Activated CD8-positive, alpha-beta memory T cell treated with anti-CD3 and anti-CD28 coated beads, Interleukin-2, amount 10 ng/mL, durations not matched to agents 7 days and 5 days (primary cell): Measurements from ENCODE around the gene CLHC1. TPM values are rescaled to one million over a fixed set of nuclear protein-coding genes. Genes with fewer than 3 reads are reported as not detected.
"Not testable (repeated sequence)": the region's sequence is repeated elsewhere in the genome, so short reads cannot be mapped to it uniquely, and the experiment has no call there.

ENCODE experiments used
- ATAC-seq: fragments of 150-1000 bp; cut with Tn5 transposase; one replicate; pipeline ENCODE4 v1.10.0; 2021; ENCODE audit warnings: moderate library complexity
- CTCF ChIA-PET: fragments of 350-600 bp; sonication (Branson Sonifier 250); formaldehyde crosslinking; loops from one replicate; lab custom pipeline; 2021; ENCODE audit warnings: antibody characterized with exemption; lab: Charles Lee
- DNase-seq: peaks from one replicate; pipeline ENCODE4 v3.0.0-alpha.2; 2020
- H3K27ac Mint-ChIP-seq: one replicate; pipeline ENCODE4 v1.8.0; 2021; ENCODE audit warnings: mild to moderate bottlenecking, mixed read lengths
- H3K27me3 Mint-ChIP-seq: one replicate; pipeline ENCODE4 v1.8.0; 2021; ENCODE audit warnings: mixed read lengths
- H3K36me3 Mint-ChIP-seq: one replicate; pipeline ENCODE4 v1.8.0; 2021; ENCODE audit warnings: mild to moderate bottlenecking, mixed read lengths
- H3K4me1 Mint-ChIP-seq: one replicate; pipeline ENCODE4 v1.8.0; 2021; ENCODE audit warnings: mixed read lengths
- H3K4me3 Mint-ChIP-seq: one replicate; pipeline ENCODE4 v1.8.0; 2021; ENCODE audit warnings: mild to moderate bottlenecking, moderate library complexity, mixed read lengths
- H3K9me3 Mint-ChIP-seq: one replicate; pipeline ENCODE4 v1.8.0; 2022; ENCODE audit warnings: low read depth, mixed read lengths
- total RNA-seq, 2 experiments: library from RNA; stranded (reverse); gene quantifications; one replicate each; pipeline ENCODE4 v1.2.3, GENCODE V29; 2021

Gene CLHC1
- total RNA-seq, 2 experiments from 2014 or later, result 11.5 to 15.1 TPM

DNA sequence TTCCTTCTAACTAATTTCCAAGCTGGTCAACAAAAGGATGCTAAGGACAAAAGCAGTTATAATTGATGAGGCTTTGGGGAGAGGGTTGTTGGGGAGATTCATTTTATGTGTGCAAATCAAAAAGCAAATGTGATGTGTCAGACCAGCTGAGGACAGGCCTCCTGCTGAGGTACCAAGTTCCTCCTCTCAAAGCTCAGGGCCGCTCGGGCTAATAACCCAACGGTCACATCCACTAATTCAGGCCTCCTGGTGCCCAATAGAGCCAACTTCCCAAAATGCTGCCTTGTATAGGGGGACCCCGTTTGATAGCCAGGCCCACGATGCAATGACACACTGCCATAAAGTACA lies 93.2 kb downstream of the CLHC1 start:
- peaks cover 1% of the 10 kb centered on the region for H3K36me3 Mint-ChIP-seq
- no peak for ATAC-seq
- no peaks in the 10 kb centered on the region for H3K27me3 Mint-ChIP-seq
- CTCF ChIA-PET, result no interaction called here
- H3K4me1 Mint-ChIP-seq, result peaks cover 18% of the 10 kb centered on the region
- H3K4me3 Mint-ChIP-seq, result no peak overlapping the region
- H3K27ac Mint-ChIP-seq, result no peak overlapping the region
- no peaks in the 10 kb centered on the region for H3K9me3 Mint-ChIP-seq
- no peak for DNase-seq

DNA sequence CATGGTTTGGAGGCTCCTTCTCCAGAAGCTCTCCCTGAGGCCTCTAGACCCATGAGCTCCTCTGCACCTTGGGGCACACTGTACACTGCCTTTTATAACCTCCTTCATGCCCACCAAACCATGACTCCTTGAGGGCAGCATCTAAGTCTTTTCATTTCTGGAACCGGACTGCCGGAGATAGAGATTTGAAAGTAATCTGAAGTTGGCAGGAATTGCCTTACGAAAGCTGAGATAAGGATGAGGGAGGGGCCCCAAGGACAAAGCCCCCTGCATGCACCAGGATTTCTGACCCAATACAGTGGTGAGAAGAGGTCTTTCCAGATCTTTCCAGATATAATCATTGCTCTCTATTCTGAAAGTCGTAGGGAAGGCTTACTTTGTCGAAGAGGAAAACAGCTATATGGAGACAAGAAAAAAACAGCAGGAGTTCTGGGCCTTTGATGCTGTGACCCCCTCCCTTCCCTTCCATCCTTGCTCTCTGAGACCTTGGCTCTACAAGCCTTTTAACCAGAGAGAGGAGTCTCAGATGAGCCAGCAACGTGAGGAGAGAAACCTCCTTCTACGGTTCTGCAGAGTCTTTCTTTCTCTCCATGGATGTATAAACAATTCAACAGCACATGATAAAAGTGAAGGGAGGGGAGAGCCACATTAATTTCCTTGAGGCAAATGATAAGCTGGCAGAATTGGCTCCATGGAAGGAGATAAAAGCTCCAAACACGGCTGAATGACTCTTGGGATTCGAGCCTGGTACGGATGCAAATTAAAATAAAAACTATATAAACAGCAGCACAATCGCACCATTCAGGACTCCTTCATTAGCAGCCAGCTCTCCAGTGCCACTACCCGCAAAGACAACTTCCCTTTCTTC lies 93.8 kb downstream of the CLHC1 start:
- Mint-ChIP-seq H3K4me3 (no peak overlapping the region), H3K9me3 (no peaks in the 10 kb centered on the region), H3K27me3 (no peaks in the 10 kb centered on the region), H3K36me3 (peaks cover 1% of the 10 kb centered on the region), H3K27ac (no peak overlapping the region), H3K4me1 (peaks cover 23% of the 10 kb centered on the region)
- DNase-seq, result no peak
- ATAC-seq, result no peak
- CTCF ChIA-PET, result no interaction called here

DNA sequence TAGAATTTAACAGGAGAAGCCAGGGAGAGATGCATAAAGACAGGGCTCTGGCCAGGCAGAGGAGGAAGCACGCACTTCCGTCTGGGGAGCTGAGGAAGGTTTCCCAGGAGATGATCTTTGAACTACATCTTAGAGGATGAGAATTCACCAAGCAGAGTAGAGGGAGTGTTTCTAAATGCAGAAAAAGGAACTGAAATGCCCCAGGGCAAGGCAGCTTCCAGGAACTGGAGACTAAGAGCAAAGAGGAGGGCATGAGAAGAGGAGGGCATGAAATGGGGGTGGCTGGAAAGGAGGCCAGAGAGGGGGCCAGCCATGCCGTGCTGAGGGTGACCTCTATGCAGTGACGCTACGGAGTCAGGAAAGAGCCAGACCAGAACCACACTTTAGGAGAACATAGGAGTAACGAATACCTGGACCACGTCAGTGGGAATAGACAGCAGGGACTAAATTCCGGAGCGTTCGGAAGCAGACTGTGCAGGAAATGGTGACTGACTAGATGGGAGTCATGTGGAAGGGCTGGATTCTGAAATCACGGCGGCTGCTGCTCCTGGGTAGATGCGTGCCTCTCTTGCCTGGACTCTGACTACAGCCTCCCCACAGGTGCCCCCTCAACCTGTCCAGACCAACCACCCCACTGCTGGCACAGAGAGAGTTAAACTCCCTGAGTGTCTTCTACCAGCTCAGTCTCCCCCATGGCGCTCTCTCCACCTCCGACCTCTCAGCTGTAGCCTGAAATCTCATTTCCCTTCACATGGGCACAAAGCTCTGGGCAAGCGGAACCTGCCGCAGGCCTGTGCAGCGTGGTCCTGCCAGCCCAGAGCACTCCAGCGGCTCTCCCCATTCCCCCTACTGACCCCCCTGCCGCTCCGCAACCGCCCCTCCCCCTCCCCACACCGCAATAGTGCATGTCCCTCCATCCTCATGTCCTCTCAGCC lies 94.8 kb downstream of the CLHC1 start:
- H3K36me3 Mint-ChIP-seq, result peaks cover 2% of the 10 kb centered on the region
- no peak overlapping the region for H3K4me3 Mint-ChIP-seq
- no peak for ATAC-seq
- H3K9me3 Mint-ChIP-seq, result no peaks in the 10 kb centered on the region
- no peaks in the 10 kb centered on the region for H3K27me3 Mint-ChIP-seq
- no peak overlapping the region for H3K27ac Mint-ChIP-seq
- H3K4me1 Mint-ChIP-seq, result peaks cover 24% of the 10 kb centered on the region
- DNase-seq, result no peak
- CTCF ChIA-PET, result no interaction called here

DNA sequence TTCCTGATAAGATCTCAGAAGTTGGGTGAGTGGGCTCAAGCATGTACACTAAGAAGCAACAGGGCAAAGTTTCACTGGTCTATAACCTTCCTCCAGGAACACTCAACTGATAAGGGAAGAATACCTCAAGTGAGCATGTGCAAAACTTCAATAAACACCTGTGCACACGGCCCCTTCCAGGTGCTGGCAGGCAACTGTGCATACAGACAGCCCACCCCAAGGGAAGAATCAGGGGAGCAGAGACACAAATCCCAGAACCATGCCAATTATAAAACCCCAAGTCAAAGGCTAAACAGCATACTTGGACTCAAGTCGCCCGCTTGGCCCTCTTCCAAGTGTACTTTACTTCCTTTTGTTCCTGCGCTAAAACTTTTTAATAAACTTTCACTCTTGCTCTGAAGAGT lies 96.0 kb downstream of the CLHC1 start:
- ATAC-seq, result no peak
- DNase-seq, result no peak
- CTCF ChIA-PET, result no interaction called here
- H3K4me3 Mint-ChIP-seq, result no peak overlapping the region
- peaks cover 2% of the 10 kb centered on the region for H3K36me3 Mint-ChIP-seq
- H3K27ac Mint-ChIP-seq, result no peak overlapping the region
- H3K9me3 Mint-ChIP-seq, result no peaks in the 10 kb centered on the region
- no peaks in the 10 kb centered on the region for H3K27me3 Mint-ChIP-seq
- H3K4me1 Mint-ChIP-seq, result peaks cover 17% of the 10 kb centered on the region

DNA sequence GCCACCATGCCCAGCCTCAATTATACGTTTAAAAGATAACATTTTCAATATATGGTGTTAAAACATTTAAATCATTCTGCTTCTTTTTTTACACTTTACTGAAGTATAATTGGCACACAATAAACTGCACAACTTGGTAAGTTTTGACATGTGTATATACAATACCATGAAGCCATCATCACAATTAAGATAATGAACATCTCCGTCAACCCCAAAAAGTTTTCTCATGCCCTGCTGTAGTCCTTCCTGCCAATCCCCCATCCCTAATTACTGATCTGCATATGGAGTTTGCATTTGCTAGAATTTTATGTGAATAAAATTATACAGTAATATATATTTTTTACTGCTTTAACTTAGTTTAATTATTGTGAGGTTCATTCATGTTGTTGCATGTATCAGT lies 96.6 kb downstream of the CLHC1 start:
- Mint-ChIP-seq H3K4me3 (no peak overlapping the region), H3K36me3 (peaks cover 2% of the 10 kb centered on the region), H3K4me1 (peaks cover 17% of the 10 kb centered on the region), H3K27me3 (no peaks in the 10 kb centered on the region), H3K9me3 (no peaks in the 10 kb centered on the region), H3K27ac (no peak overlapping the region)
- CTCF ChIA-PET, result no interaction called here
- ATAC-seq (no peak), DNase-seq (no peak)

DNA sequence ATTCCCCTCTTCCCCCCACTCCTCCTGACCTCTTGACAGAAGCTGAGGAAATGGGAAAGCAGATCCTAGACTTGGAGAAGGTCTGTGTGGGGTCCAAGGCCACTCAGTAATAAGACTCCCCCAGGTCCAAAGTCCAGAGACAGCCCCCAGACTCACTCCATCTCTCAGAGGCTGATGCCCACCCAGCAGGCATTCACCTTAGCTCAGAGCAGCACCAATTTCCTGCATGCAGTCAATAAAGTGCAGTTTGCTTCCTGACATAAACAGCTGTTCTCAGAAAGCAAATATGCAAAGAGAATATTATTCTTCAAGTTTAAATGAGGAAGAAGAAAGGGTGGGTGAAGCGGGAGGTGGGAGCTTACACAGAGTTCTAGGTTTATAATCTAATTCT lies 97.8 kb downstream of the CLHC1 start:
- Mint-ChIP-seq H3K4me3 (peak overlapping the region; percentile 65), H3K36me3 (peaks cover 2% of the 10 kb centered on the region), H3K4me1 (peaks cover 17% of the 10 kb centered on the region), H3K27ac (peak overlapping the region; percentile 84), H3K27me3 (no peaks in the 10 kb centered on the region), H3K9me3 (no peaks in the 10 kb centered on the region)
- ATAC-seq, result no peak
- no peak for DNase-seq
- CTCF ChIA-PET, result interaction anchor here (1.2 kb wide), 1 partner anchor 85 kb away, joined by 5 read pairs; the partner anchor contains the start of gene RTN4

DNA sequence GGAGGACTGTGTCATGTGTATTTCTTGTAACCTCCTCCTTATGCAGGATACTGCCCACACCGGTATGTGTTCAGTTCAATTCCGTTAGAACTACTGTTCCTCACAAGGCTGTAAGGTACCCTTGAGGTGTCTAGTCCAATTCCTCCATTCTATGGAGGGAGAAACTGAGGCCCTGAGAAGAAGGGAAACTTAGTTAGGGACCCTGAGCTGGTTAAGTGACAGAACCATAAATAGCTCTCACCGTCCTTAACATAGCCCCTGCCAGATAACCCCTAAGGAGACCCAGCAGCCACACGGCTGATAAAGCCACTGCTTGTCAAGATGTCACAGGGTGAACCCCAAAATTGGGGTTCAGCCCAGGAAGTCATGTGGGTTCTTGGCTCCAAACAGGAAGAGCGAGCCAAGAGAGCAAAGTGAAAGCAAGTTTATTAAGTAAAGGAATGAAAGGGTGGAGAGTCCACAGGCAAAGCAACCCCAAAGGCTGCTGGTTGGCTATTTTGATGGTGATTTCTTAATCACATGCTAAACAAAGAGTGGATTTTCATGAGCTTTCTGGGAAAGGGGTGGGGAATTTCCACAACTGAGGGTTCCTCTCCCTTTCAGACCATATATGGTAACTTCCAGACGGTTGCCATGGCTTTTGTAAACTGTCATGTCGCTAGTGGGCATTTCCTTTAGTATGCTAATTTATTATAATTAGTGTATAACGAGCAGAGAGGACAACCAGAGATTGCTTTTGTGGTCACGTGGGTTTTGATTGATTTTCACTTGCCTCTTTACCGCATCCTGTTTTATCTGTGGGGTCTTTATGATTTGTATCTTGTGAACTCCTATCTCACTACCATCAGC lies 98.4 kb downstream of the CLHC1 start:
- Mint-ChIP-seq H3K4me1 (peaks cover 17% of the 10 kb centered on the region), H3K27ac (peak overlapping the region; percentile 84), H3K27me3 (no peaks in the 10 kb centered on the region), H3K4me3 (peak overlapping the region; percentile 65), H3K9me3 (no peaks in the 10 kb centered on the region), H3K36me3 (peaks cover 2% of the 10 kb centered on the region)
- ATAC-seq (peak; percentile 92), DNase-seq (peak; percentile 77)
- CTCF ChIA-PET, result interaction anchor here (1.2 kb wide), 1 partner anchor 84 kb away, joined by 5 read pairs; the partner anchor contains the start of gene RTN4

DNA sequence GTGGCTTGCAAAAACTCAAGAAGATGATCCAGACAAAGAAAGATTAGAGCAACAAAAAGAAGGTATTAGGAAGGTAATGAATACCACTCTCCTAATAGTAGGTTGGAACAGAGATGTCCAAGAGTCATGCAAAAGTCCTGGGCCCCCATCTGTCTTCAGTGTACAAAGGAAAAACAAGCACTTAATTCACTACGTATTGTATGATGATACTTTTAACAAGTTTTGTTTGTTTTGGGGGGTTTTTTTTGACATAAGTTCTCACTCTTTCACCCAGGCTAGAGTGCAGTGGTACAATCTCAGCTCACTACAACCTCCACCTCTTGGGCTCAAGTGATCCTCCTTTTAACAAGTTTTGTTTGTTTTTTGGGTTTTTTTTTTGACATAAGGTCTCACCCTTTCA lies 101.2 kb downstream of the CLHC1 start:
- H3K27me3 Mint-ChIP-seq, result no peaks in the 10 kb centered on the region
- ATAC-seq (no peak), DNase-seq (no peak)
- CTCF ChIA-PET, result no interaction called here
- H3K27ac Mint-ChIP-seq, result no peak overlapping the region
- no peaks in the 10 kb centered on the region for H3K9me3 Mint-ChIP-seq
- H3K4me3 Mint-ChIP-seq, result no peak overlapping the region
- peaks cover 2% of the 10 kb centered on the region for H3K36me3 Mint-ChIP-seq
- H3K4me1 Mint-ChIP-seq, result peaks cover 17% of the 10 kb centered on the region

DNA sequence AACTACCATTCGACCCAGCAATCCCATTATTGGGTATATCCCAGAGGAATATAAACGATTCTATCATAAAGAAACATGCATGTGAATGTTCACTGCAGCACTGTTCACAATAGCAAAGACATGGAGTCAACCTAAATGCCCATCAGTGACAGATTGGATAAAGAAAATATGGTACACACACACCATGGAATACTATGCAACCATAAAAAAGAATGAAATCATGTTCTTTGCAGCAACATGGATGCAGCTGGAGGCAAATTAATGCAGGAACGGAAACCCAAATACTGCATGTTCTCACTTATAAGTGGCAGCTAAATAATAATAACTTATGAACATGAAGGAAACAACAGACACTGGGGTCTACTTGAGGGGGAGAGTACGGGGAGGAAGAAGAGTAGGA lies 105.5 kb downstream of the CLHC1 start:
- not testable (repeated sequence) for H3K4me3 Mint-ChIP-seq, H3K9me3 Mint-ChIP-seq, H3K27me3 Mint-ChIP-seq, H3K4me1 Mint-ChIP-seq, DNase-seq, H3K36me3 Mint-ChIP-seq, H3K27ac Mint-ChIP-seq, ATAC-seq
- CTCF ChIA-PET, result interaction anchor here (1.6 kb wide), 1 partner anchor 14 kb away, joined by 3 read pairs; no protein-coding TSS in a partner anchor

Other genes with a start within 250 kb of the CLHC1 start
- gene RTN4, start 181.8 kb downstream of the CLHC1 start, total RNA-seq, result 10 to 100 TPM; 71.6 to 88.0 TPM
- gene RPS27A, start 395 bp upstream of the CLHC1 start, total RNA-seq, result 100 to 1,000 TPM; 733 to 818 TPM
- gene MTIF2, start 36.9 kb upstream of the CLHC1 start, total RNA-seq, result 10 to 100 TPM; 27.7 to 33.5 TPM
- gene CCDC88A, start 187.6 kb upstream of the CLHC1 start, total RNA-seq, result 10 to 100 TPM; 10.9 to 15.9 TPM